Stimulated activated CD8-positive, alpha-beta memory T cell treated with anti-CD3 and anti-CD28 coated beads, Interleukin-15, amount 100 ng/mL, for 24 hours (primary cell): Measurements from ENCODE around the gene TOM1.
"Not testable (repeated sequence)": the region's sequence is repeated elsewhere in the genome, so short reads cannot be mapped to it uniquely, and the experiment has no call there.

Source experiments
- DNase-seq: peaks from one replicate; pipeline ENCODE4 v3.0.0-alpha.2; 2020; ENCODE audit warnings: low read depth

Gene TOM1

GRCh38 chr22:35396622-35397021, 96.9 kb downstream of the TOM1 start:
- DNase-seq: not testable (repeated sequence)

- DNase-seq: no peak
Observed at GRCh38 chr22:35397095-35397904, 97.6 kb downstream of the TOM1 start.
